GM06990 (cell line): ENCODE results near the gene MAPK8IP2.

Experiments
- DNase-seq: peaks from one replicate; pipeline ENCODE4 v3.0.0-alpha.2; 2011; ENCODE audit not compliant: insufficient read length; ENCODE audit errors: extremely low read depth
- H3K27me3 ChIP-seq: replicated peaks from 2 replicates; pipeline ENCODE4 v1.6.0; 2011; ENCODE audit warnings: low read length; ENCODE audit not compliant: control insufficient read depth, insufficient read depth
- H3K36me3 ChIP-seq: 2 replicates; pipeline ENCODE4 v1.5.1; 2011; ENCODE audit warnings: low read length; ENCODE audit not compliant: control insufficient read depth, insufficient read depth
- H3K4me3 ChIP-seq: replicated peaks from 2 replicates; pipeline ENCODE4 v1.5.1; 2011; ENCODE audit warnings: low read depth, mild to moderate bottlenecking, control low read depth, low read length
- TF ChIP-seq, protein P1 (sequence below): IDR thresholded peaks from 2 replicates; pipeline ENCODE4 v1.5.1; 2011; ENCODE audit warnings: low read length, control low read depth, mild to moderate bottlenecking, inconsistent platforms; ENCODE audit not compliant: insufficient read depth, poor library complexity, severe bottlenecking

The MAPK8IP2 gene

GRCh38 chr22:50576806-50577696 lies 23.5 kb upstream of the MAPK8IP2 start:
- no peaks in the 10 kb centered on the region for H3K27me3 ChIP-seq
- DNase-seq = no peak
- peaks cover 40% of the 10 kb centered on the region for H3K36me3 ChIP-seq
- TF ChIP-seq, protein P1, sequence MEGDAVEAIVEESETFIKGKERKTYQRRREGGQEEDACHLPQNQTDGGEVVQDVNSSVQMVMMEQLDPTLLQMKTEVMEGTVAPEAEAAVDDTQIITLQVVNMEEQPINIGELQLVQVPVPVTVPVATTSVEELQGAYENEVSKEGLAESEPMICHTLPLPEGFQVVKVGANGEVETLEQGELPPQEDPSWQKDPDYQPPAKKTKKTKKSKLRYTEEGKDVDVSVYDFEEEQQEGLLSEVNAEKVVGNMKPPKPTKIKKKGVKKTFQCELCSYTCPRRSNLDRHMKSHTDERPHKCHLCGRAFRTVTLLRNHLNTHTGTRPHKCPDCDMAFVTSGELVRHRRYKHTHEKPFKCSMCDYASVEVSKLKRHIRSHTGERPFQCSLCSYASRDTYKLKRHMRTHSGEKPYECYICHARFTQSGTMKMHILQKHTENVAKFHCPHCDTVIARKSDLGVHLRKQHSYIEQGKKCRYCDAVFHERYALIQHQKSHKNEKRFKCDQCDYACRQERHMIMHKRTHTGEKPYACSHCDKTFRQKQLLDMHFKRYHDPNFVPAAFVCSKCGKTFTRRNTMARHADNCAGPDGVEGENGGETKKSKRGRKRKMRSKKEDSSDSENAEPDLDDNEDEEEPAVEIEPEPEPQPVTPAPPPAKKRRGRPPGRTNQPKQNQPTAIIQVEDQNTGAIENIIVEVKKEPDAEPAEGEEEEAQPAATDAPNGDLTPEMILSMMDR = no peak
- no peak overlapping the region for H3K4me3 ChIP-seq

- Histone ChIP-seq H3K27me3 (no peaks in the 10 kb centered on the region), H3K4me3 (no peak overlapping the region), H3K36me3 (peaks cover 38% of the 10 kb centered on the region)
- TF ChIP-seq, protein P1 = no peak
- DNase-seq = no peak
These were observed 23.0 kb upstream of the MAPK8IP2 start for GRCh38 chr22:50577697-50577986.

GRCh38 chr22:50577987-50578775 lies 22.4 kb upstream of the MAPK8IP2 start, which contains the start of gene CPT1B:
Gene CPT1B, minus strand, starts transcription at chr22:50578427. Its CDS starts 512 bp downstream, at chr22:50577915.
- peaks cover 34% of the 10 kb centered on the region for H3K36me3 ChIP-seq
- DNase-seq = no peak
- TF ChIP-seq, protein P1 = no peak
- H3K27me3 ChIP-seq = no peaks in the 10 kb centered on the region
- no peak within 1 kb of the TSS for H3K4me3 ChIP-seq

DNA sequence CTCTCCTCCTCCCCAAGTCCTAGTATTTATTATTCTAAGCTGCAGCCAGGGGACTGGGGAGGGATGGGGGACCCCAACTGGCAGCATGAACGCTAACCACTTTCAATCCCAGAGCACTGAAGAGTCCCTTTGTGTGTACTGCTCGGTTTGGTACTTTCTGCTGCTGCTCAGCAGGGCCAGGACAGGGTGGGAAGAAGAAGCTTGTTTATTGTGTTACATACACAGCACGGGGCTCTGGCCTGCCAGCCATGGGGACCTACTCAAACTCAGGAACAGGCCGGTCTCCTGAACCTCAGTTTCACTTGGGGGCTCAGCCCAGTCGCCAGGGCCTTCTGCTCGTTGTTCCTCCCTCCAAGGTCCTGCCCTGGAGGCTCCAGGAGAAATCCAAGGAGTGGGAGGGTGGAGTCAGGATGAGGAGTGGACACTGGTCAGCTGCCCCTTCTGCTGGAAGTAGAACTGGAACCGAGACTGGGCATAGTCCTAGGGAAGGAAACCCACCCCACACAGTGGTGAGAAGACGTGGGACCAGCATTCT lies 21.8 kb upstream of the MAPK8IP2 start:
- TF ChIP-seq, protein P1 = no peak
- peaks cover 34% of the 10 kb centered on the region for H3K36me3 ChIP-seq
- no peaks in the 10 kb centered on the region for H3K27me3 ChIP-seq
- no peak overlapping the region for H3K4me3 ChIP-seq
- no peak for DNase-seq

DNA sequence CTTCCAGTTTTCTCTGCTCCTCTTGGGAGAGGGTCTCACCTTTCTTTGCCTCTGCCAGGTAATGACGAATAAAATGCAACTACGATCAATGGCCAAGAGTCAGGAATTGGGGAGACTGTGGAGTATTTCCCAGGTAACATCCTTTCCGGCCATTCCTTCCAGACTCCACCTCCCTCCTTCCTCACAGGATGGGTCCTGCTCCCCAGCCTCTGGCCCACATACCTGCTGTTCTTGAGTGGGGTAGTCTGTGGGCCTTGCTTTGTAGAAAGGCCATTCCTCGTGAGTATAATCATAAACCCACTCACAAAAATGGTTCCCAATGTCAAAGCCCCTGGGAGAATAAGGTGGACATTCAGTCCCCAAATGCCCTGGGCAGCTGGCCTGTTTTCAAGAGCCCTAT lies 20.8 kb upstream of the MAPK8IP2 start:
- no peak for DNase-seq
- Histone ChIP-seq H3K36me3 (peaks cover 26% of the 10 kb centered on the region), H3K27me3 (no peaks in the 10 kb centered on the region), H3K4me3 (no peak overlapping the region)
- TF ChIP-seq, protein P1 = no peak
